HG03378 (cell line): ENCODE results near the gene PRKAR1B.

ENCODE experiments used
- ATAC-seq: cut with Tn5 transposase; IDR thresholded peaks from one replicate; pipeline ENCODE4 v1.9.1; 2021; ENCODE audit warnings: mild to moderate bottlenecking, moderate library complexity; ENCODE audit not compliant: unreplicated experiment

PRKAR1B gene

GRCh38 chr7:548401-548800, 178.7 kb downstream of the PRKAR1B start:
- no peak for ATAC-seq

GRCh38 chr7:545470-545869, 181.6 kb downstream of the PRKAR1B start:
- no peak for ATAC-seq

GRCh38 chr7:544338-545221, 182.5 kb downstream of the PRKAR1B start:
- no peak for ATAC-seq

GRCh38 chr7:543501-544337, 183.4 kb downstream of the PRKAR1B start:
- no peak for ATAC-seq

GRCh38 chr7:542713-543500, 184.2 kb downstream of the PRKAR1B start:
- ATAC-seq: no peak

- ATAC-seq: no peak
These were observed 184.9 kb downstream of the PRKAR1B start for GRCh38 chr7:542131-542712.

GRCh38 chr7:541661-542060, 185.4 kb downstream of the PRKAR1B start:
- no peak for ATAC-seq

- ATAC-seq: no peak
These were observed 186.1 kb downstream of the PRKAR1B start for GRCh38 chr7:540997-541396.

GRCh38 chr7:540579-540978, 186.5 kb downstream of the PRKAR1B start:
- ATAC-seq: no peak

- no peak for ATAC-seq
These were observed 187.2 kb downstream of the PRKAR1B start for GRCh38 chr7:539731-540411.

- no peak for ATAC-seq
These were observed 188.1 kb downstream of the PRKAR1B start for GRCh38 chr7:538764-539685.

- no peak for ATAC-seq
These were observed 189.0 kb downstream of the PRKAR1B start for GRCh38 chr7:537911-538634.

GRCh38 chr7:536231-536630, 190.8 kb downstream of the PRKAR1B start:
- no peak for ATAC-seq

- no peak for ATAC-seq
These were observed 192.1 kb downstream of the PRKAR1B start for GRCh38 chr7:534959-535358.

- ATAC-seq: no peak
These were observed 193.0 kb downstream of the PRKAR1B start for GRCh38 chr7:534075-534474.

- no peak for ATAC-seq
These were observed 193.8 kb downstream of the PRKAR1B start for GRCh38 chr7:533266-533665.

- ATAC-seq: no peak
These were observed 194.5 kb downstream of the PRKAR1B start for GRCh38 chr7:532379-533143.

- no peak for ATAC-seq
These were observed 195.3 kb downstream of the PRKAR1B start for GRCh38 chr7:531777-532176.
